GM19025 (cell line): ENCODE measurements around the gene SLC2A1.

Experiments
- ATAC-seq: cut with Tn5 transposase; IDR thresholded peaks from one replicate; pipeline ENCODE4 v1.9.1; 2021; ENCODE audit warnings: mild to moderate bottlenecking, low read depth, moderate library complexity; ENCODE audit not compliant: unreplicated experiment

Gene SLC2A1

DNA sequence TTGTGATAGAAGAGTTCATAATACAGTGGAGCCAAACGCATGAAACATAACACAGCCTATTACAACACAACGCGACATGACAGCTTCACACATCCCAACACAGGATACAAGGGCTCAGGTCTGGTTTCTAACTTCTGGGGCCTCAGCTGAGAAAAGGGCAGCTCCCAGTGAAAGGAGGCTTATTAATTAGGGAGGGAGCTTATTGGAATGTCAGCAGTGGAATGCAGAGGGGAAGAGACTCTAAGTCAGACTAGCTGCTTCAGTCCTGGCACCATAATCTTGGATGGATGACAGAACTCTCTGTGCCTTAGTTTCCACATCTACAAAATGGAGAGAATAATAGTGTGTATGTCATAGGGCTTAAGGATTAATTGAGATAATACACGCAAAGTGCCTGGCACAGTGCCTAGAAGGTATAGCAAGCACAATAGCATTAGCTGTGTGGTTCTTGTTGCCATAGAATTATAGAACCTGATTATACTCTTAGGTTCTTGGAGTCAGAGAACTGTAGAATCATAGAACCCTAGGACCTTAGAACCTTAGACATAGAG lies 22.7 kb upstream of the SLC2A1 start:
- ATAC-seq, result no peak

DNA sequence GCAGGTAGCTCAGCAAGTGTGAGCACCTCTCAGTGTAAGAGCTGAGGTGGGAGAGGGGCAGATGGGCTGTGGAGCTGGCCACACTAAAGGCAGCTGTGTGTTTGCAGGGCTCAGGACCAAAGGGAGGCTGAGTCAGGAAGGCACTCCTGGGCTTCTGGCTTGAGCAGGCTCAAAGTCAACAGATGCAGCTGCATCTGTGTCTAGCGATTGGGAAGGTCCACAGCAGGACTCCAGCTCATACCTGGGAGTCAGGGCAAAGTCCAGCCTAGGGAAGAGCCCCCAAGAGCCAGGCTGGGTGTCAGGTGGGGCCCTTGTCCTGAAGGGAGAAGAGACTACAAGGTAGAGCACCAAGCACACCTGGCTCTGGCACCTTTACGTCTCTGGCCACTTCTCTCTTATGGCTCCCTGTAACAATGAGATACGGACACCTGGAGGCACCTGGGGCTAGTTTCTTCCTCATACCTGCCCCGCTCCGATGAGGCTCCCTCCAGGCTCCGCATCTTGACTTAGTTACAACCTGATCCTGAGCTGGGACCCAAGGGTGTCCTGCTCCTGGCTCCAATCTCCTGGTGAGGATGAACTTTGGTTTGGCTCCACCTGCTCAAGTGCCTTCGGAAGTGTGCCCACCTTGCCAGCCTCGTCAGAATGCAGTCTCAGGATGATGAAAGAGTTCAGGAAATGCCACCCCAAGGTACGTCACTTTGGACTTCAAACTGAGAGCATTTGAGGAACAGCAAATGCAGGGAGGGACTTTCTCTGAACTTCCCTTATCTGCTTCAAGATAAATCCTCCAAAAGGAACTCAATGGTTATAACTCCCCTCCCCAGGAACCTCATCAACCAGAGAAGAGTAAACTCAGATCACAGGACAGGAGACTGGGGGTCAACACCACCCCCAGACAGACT lies 21.5 kb upstream of the SLC2A1 start:
- no peak for ATAC-seq

DNA sequence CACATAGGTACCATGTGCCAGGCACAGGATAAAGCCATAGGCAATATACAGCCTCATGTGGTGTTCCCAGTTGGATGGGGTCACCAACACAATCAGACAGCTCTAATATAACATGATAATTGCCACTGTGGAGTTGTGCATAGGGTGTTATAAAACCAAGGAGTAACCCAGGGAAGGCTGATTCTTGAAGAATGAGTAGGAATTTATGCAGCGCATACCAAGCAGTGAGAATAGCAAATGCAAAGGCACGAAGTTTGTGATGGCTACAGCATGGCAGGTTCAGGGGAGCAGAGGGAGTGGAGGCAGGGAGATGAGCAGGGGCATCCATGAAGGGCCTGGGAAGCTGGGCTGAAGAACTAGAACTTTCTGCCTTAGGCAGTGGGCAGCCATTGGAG lies 20.4 kb upstream of the SLC2A1 start:
- no peak for ATAC-seq

DNA sequence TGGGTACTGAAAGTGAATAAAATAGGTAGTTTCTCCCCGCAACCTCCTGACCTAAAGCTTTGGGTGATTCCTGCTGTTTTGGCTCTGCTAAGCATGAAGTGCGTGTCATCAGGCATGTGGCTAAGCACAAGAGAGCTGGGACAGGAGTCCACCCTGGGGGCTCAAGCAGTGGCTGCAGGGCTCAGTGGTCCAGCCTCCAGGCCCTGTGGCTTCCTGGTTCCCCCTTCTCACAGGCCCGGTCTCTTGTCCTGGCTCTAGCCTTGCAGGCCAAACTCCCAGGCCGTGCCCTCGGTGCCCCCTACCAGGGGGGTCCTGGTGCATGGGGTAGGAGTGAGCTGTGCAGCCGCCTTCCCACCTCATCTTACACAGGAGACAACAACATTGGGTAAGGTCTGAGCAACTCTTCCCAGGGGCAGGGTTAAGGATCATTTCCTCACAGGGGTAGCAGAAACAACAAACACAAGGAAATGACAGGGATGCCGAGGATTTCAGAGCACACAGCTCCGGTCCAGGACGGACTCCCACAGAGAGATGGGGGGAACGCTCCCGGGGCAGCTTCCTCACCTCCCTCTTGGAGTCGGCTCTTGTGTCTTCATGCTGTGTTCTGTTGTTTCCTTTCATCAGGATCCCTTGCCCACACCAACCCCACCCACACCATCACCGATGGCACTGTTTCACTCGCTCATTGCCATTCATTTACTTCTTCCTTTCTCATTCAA lies 19.8 kb upstream of the SLC2A1 start:
- no peak for ATAC-seq

DNA sequence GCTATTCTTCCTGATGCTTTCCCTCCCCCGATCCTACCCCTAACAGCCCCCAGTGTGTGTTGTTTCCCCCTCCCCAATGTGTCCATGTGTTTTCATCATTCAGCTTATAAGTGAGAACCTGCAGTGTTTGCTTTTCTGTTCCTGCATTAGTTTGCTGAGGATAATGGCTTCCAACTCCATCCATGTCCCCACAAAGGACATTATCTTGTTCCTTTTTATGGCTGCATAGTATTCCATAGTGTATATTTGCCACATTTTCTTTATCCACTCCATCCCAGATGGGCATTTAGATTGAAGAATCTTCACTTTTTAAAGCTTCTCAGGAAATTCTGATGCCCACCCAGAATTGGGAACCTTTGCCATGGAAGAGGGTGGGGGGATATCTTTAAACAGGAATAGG lies 19.0 kb upstream of the SLC2A1 start:
- no peak for ATAC-seq

DNA sequence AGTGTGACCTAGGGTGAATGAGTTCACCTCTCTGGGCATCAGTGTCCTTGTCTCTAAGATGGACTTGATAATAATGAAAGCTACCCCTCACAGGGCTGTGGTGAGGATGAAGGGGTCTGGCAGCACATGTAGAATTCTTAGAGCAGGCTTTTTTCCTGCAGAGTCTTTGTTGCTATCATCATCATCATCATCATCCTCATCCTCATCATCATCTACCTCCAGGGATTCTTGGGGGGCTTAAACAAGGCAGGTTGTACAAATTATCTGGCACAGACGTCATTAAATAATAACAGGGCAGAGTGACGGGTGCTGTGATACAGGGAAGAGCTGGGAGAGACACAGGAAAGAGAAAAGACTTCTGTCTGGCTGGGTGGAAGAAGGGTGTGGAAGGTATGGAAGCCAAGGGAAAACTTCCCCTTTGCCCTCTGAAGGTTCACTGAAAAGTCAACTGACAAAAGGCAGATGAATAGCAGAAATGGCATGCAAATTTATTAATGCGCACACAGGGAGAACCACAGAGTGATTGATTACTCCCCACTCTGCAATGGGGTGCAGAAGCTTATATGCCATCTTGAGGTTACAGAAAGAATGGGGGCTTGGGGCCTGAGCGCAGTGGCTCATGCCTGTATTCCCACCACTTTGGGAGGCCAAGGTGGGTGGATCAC lies 17.0 kb upstream of the SLC2A1 start:
- ATAC-seq, result no peak

DNA sequence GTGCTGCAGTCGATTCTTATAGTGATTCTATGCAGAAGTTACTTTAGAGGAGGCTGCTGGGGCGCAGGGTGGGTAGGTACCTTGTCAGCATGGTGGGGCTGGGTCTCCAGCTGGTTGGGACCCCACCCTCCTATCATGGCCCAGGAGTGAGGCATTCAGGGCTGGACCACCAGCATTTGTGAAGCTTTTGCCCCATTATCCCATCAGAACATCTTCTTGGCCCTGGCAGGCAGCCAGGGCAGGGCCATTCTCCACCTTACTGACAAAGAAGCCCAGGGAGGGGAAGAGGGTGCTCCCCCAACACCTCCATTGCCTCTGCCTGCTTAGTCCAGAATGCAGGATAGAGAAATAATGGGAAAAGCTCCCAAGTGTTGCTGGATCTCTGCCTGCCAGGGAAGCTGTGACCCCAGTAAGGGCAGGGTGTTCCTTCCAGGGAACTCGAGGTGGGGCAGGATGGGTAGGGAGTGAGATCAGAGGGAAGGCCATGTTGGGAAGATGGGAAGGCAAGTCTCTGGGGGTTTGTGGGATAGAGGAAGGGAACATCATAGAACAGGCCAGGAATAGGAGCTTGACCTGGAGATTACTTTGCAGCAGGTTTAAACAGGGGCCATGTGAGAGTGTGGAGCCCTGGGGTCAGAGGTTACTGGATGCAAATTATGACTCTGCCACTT lies 16.2 kb upstream of the SLC2A1 start:
- no peak for ATAC-seq

DNA sequence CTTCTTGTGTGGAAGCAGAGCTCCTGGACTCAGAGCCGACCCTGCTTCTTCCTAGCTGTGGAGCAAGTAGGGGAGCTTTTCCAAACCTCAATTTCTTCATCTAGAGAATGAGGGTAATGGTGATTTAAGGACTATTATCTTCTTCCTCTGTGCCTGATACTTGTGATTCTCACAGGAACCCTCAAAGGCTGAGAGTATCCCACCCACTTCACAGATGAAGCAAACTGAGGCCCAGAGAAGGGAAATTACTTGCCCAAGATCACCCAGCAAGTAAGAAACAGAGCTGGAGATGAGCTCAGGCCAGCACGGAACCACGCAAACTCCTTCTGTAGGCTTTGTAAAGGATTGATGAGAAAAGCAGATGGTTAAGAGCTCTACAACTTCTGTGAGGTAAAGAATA lies 15.1 kb upstream of the SLC2A1 start:
- no peak for ATAC-seq

DNA sequence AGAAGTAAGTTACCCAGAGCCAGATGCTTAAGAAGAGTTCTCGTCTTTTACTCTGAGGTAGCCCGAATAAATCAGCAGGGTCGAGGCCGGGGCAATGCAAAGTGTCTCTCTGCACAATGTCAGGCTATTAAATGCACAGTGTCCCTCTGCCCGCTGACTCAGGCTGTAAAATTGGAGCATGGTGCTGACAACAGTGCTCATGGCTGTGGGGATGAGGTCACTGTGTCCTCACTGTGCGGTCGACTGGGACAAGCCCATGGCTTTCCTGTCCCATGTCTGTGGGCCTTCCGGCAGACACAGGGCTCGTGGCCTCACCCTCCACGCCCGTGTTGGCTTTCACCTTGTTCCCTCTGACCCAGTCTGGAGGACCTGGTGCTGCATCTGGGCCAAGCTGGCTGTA lies 14.6 kb upstream of the SLC2A1 start:
- no peak for ATAC-seq

DNA sequence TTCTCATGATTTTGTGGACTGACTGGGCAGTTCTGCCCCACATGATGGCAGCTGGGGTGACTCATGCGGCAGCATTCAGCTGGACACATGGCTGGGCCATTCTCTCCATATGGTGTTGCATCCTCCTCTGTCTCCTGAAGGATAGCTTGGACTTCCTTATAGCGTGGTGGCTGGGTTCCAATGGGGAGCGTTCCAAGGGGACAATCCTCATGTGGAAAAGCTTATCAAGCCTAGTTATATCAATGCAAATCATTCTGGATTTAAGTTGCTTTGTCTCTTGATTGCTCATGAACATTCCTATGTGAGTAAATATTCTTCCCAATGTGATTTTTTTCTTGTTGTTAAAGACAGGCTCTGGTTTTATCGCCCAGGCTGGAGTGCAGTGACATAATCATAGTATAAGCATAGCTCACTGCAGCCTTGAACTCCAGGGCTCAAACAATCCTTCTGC lies 13.2 kb upstream of the SLC2A1 start:
- ATAC-seq, result no peak

DNA sequence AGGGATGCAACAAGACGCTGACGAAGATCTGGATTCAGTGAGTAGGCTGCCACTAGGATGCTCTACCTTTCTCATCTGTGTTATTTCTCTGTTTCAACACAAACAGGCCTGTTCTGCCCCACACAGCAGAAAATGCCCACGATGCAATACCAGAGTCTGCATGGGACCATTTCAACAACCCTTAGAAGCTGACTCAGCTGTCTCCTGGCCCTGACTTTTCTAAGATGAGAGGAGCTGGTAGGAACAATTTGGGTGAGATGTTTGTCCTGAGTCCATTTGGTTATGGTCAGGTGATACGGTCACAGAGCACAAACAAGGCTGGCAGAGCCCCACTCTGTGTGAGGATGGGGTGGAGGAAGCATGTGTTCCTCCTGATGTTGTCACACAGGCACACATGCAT lies 11.5 kb upstream of the SLC2A1 start:
- ATAC-seq, result no peak

DNA sequence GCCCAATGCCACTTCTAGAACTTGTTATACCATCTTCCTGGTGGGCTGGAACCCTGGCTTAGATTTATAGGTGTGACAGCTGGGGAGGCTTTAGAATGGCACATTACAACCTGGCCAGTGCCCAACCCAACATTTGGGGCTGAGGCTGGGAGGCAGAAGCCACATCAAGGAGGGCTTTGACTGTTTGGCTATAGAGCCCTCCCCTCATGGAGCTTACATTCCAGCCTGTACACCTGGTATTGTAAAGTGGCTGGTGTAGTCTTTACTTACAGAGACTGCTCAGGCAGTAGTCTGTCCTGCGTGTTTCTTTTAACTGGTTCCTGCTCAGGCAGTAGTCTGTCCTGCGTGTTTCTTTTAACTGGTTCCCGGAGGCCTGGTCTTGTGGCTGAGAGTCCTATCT lies 10.0 kb upstream of the SLC2A1 start:
- ATAC-seq, result no peak

DNA sequence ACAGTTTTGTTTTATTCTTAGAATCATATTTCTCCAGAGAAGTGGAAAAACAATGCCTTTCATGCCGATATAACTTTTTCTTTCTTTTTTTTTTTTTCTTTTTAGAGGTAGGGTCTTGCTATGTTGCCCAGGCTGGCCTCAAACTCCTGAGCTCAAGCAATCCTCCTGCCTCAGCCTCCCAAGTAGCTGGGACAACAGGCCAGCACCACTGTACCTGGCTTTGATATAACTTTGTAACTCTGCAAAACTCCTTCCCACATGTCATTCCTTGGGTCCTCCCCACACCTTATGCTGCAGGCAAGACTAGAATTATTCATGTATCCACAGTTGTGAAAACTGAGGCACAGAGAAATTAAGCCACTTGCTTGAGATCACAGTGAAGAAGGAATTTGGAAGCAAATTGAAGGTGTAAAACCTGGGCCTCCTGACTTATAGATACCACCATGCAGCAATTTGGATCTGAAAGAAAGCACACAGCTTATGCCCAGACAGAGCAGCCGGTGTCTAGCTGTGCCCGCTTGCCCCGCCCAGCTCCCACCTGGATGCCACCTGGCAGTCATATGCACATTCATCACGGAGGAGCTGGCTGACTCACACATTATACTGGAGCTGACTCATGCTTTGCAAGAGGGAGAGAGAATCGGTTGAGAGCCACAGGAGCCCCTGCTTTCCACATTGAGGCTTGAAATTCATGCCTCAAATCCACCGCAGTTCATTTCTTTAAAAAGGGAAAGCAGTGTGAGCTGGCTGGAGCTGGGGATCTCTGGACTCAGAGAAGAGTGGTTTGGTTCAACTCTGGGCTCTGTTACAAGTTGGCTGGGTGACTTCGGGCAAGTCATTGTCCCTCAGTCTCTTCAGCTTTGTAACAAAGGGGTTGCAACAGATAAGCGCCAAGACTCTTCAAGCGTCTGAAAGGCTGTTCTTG lies 8.3 kb upstream of the SLC2A1 start:
- no peak for ATAC-seq

DNA sequence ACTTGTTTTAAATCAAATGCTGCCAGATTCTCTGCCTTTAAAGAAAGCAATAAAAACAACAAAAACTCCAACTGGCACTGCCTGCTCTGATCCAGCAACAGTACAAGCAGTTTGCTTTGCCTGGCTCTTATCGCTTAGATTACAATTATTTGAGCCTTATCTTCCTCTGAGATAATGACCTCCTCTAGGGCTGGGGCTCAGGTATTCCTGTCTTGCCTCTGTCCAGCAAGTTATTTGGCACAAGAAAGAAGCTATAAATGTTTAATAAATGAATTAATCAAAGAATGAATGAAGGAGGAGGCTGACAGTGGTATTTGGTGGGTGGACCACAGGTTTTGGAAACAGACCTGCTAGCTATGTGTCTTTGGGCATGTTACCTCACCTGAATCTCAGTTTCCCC lies 6.7 kb upstream of the SLC2A1 start:
- no peak for ATAC-seq

DNA sequence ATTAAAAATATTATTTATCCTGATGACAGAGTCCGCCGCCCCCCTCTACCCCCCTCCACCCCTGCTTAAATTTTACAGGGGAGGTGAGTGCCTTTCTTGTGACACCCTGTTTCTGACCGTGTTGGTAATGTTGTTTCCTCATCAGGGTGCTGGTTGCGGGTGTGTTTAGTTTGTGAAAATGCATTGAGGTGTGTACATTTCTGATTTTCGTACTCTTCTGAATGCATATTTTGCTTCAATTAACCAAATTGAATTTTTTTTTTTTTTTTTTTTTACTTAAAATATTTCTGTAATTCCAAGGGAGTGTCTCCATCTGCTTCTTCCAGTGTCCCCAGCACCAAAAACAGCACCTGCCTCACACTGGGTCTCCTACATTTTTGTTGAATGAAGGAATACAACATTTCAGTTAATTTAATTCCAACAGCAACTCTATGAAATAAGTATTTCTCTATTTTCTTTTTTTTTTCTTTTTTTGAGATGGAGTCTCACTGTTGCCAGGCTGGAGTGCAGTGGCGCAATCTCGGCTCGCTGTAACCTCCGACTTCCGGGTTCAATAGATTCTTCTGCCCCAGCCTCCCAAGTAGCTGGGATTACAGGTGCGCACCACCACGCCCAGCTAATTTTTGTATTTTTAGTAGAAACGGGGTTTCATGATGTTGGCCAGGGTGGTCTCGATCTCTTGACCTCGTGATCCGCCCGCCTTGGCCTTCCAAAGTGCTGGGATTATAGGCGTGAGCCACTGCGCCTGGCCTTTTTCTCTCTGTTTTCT lies 5.6 kb upstream of the SLC2A1 start:
- no peak for ATAC-seq

DNA sequence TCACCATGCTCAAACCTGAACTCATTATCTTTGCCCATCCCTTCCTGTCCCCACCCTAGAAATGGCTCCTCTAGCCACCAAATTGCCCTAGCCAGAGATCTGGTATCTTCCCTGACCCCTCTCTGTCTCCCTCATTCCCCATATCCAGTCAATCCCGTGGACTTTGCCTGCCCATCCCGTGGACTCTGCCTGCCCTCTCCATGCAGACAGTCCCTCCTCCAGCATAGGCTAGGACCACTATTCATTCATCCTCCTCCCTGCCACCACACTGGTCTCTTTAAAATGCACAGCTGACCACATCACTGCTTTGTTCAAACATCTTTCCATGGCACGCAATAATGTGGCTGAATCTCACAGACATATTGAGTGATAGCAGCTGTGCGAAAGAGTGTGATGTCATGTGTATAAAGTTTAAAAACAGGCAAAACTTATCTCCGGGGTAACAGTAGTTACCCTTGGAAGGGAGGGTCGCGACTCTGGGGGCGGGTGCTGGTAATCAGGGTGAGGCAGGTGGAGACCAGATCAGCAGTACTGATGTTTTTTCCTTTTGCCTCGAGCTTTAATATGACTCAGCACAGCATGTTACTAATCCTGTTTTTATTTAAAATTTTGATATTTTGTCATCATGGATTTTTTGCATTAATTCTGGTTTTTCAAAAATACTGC lies 4.8 kb upstream of the SLC2A1 start:
- ATAC-seq, result no peak

DNA sequence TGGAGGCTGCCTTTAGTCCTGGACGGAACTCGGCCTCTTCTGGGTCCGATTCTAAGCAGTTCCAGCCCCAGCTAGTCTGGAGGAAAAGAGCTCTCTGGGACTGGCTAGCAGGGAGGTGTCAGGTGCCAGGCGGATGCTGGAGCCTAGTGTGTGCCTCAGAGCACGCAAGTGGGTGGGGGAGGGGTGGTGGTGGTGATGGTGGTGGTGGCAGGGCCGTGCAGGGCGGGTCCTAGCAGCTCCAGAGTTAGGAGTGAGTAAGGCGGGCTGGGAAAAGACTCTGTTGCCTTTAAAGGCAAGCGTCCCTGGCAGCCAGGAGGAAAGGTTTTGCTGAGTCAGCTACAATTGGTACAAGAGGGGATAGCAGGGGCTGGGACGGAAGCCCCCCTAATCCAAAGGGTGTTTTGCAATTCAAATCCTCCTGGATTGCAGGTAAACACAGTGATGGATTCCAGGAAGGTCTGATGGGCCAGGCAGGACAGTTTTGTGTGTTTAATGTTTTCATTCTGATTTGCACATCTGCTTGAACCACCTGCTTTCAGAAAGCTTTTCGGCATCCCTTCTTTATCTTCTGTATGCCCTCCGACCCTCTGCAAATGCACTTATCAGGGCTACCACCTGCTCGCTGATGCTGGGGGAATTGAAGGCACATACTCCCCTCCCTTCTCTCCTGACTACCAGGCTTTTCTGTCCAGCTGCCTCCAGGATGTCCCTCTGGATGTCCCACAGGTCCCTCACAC lies 4.1 kb upstream of the SLC2A1 start:
- ATAC-seq, result no peak
